Endothelial cell of umbilical vein (primary cell): ENCODE data around the gene MCC. TPM values are rescaled to one million over a fixed set of nuclear protein-coding genes. Genes with fewer than 3 reads are reported as not detected.

Experiments used
- BruUV-seq: library from RNA; stranded (reverse); fragments of 400-500 nt; replicated peaks from 2 replicates; lab custom pipeline; 2021; lab: Mats Ljungman, UMichigan
- CTCF ChIA-PET: fragments of 300-600, 350-600 bp; sonication (Branson Sonifier 250); formaldehyde crosslinking; loops from one replicate; lab custom pipeline; 2021; ENCODE audit warnings: antibody characterized with exemption, inconsistent platforms; lab: Charles Lee
- POLR2A ChIA-PET: fragments of 300-600, 350-600 bp; sonication (Branson Sonifier 250); formaldehyde crosslinking; loops from one replicate; lab custom pipeline; 2021; ENCODE audit warnings: antibody characterized with exemption, inconsistent platforms; lab: Charles Lee
- DNase-seq: peaks from one replicate; pipeline ENCODE4 v3.0.0-alpha.2; 2011; ENCODE audit warnings: low read depth, low spot score
- FAIRE-seq: peaks from 2 replicates; lab custom pipeline; 2011; peaks lifted over from hg19 to GRCh38; lab: Jason Lieb, UNC
- H2AFZ ChIP-seq: 2 replicates; pipeline ENCODE4 v1.6.0; 2012; ENCODE audit warnings: low read depth, low read length, control low read depth, inconsistent platforms
- H3K27ac ChIP-seq: 2 replicates; pipeline ENCODE4 v1.5.1; 2011; ENCODE audit warnings: low read depth, mild to moderate bottlenecking, control low read depth, low read length, moderate library complexity; ENCODE audit not compliant: insufficient read depth
- H3K27me3 ChIP-seq, 2 experiments: 2 replicates each; pipeline versions ENCODE4 v1.6.0 to v1.6.1; 2011; ENCODE audit warnings: low read length in 2 of 2, mixed read lengths in 1 of 2; ENCODE audit not compliant: control insufficient read depth in 2 of 2, insufficient read depth in 2 of 2
- H3K36me3 ChIP-seq, 2 experiments: 2 replicates in 1 of 2; 3 replicates in 1 of 2; pipeline ENCODE4 v1.5.1; 2011; ENCODE audit warnings: low read length in 2 of 2, mild to moderate bottlenecking in 1 of 2, moderate library complexity in 1 of 2; ENCODE audit not compliant: control insufficient read depth in 2 of 2, insufficient read depth in 2 of 2; ENCODE audit errors: extremely low read depth in 1 of 2
- H3K4me1 ChIP-seq: 3 replicates; pipeline ENCODE4 v1.5.1; 2011; ENCODE audit warnings: mild to moderate bottlenecking, low read length; ENCODE audit not compliant: control insufficient read depth, insufficient read depth; ENCODE audit errors: extremely low read depth
- H3K4me2 ChIP-seq: 2 replicates; pipeline ENCODE4 v1.6.1; 2011; ENCODE audit warnings: low read length, control low read depth, mixed read lengths; ENCODE audit not compliant: insufficient read depth
- H3K4me3 ChIP-seq, 3 experiments: fragments of 200-600 bp in 1 of 3; sonication (generic), shearing (Covaris generic) in 1 of 3; replicated peaks in 1 of 3; 2 replicates each; pipeline ENCODE4 v1.5.1; 2011 to 2016; ENCODE audit warnings: control low read depth in 3 of 3, low read length in 3 of 3, mild to moderate bottlenecking in 2 of 3, inconsistent platforms in 1 of 3, low read depth in 1 of 3, moderate library complexity in 1 of 3; ENCODE audit not compliant: insufficient read depth in 1 of 3
- H3K79me2 ChIP-seq: 2 replicates; pipeline ENCODE4 v1.6.0; 2012; ENCODE audit warnings: low read length, inconsistent platforms; ENCODE audit not compliant: control insufficient read depth, insufficient read depth
- H3K9ac ChIP-seq: replicated peaks from 2 replicates; pipeline ENCODE3; 2011; ENCODE audit warnings: low read length, control low read depth; ENCODE audit not compliant: insufficient read depth; ENCODE audit errors: extremely low read depth
- H3K9me1 ChIP-seq: replicated peaks from 3 replicates; pipeline ENCODE4 v1.6.0; 2011; ENCODE audit warnings: mild to moderate bottlenecking, low read length; ENCODE audit not compliant: control insufficient read depth, insufficient read depth; ENCODE audit errors: extremely low read depth
- H3K9me3 ChIP-seq: replicated peaks from 2 replicates; pipeline ENCODE4 v1.5.1; 2012; ENCODE audit warnings: low read length, inconsistent platforms; ENCODE audit not compliant: control insufficient read depth, insufficient read depth
- H4K20me1 ChIP-seq: replicated peaks from 2 replicates; pipeline ENCODE3; 2011; ENCODE audit warnings: mild to moderate bottlenecking, low read length; ENCODE audit not compliant: control insufficient read depth, insufficient read depth; ENCODE audit errors: extremely low read depth
- EZH2 ChIP-seq: IDR thresholded peaks from 2 replicates; pipeline ENCODE4 v1.6.1; 2012; ENCODE audit warnings: borderline replicate concordance, low read depth, mild to moderate bottlenecking, moderate library complexity, low read length, inconsistent platforms; ENCODE audit not compliant: severe bottlenecking
- FOS ChIP-seq: IDR thresholded peaks from 2 replicates; pipeline ENCODE4 v1.6.1; 2011; ENCODE audit warnings: mild to moderate bottlenecking, low read length, moderate library complexity, borderline replicate concordance; ENCODE audit not compliant: insufficient read depth
- GATA2 ChIP-seq: IDR thresholded peaks from 2 replicates; pipeline ENCODE4 v1.7.0; 2011; ENCODE audit warnings: low read depth, mild to moderate bottlenecking, moderate library complexity, mixed read lengths, low read length; ENCODE audit not compliant: insufficient read length, insufficient read depth
- JUN ChIP-seq: IDR thresholded peaks from 2 replicates; pipeline ENCODE4 v1.6.1; 2011; ENCODE audit warnings: borderline replicate concordance, low read depth; ENCODE audit not compliant: insufficient read length, insufficient read depth
- MYC ChIP-seq: IDR thresholded peaks from one replicate; pipeline ENCODE4 v1.6.1; 2011; ENCODE audit warnings: mild to moderate bottlenecking, low read depth, low read length
- POLR2A ChIP-seq: IDR thresholded peaks from 2 replicates; pipeline ENCODE4 v1.6.1; 2012; ENCODE audit warnings: low read depth, mild to moderate bottlenecking, control low read depth, low read length
- POLR2AphosphoS5 ChIP-seq: IDR thresholded peaks from 2 replicates; pipeline ENCODE4 v1.6.1; 2012; ENCODE audit warnings: low read depth, mild to moderate bottlenecking, control low read depth, low read length, moderate library complexity; ENCODE audit not compliant: insufficient read depth
- dilution Hi-C: fragments of 300-500 bp; cut with MboI; formaldehyde crosslinking; loops from one replicate; pipeline ENCODE4 v1.15.0; 2019; ENCODE audit warnings: low sequenced_read_pairs; ENCODE audit not compliant: extremely low pct_ligation_motif_present
- intact Hi-C: fragments of 100-400 bp; cut with micrococcal nuclease; formaldehyde crosslinking; loops from one replicate; pipeline ENCODE4 v1.10.0; 2022
- polyA plus RNA-seq, 4 experiments: library from polyadenylated mRNA; depleted of rRNA in 3 of 4; stranded (reverse) in 3 of 4; unstranded in 1 of 4; fragments of >200 nt; gene quantifications; 2 replicates each; pipeline versions ENCODE4 v1.2.1 to v1.2.3, GENCODE V29; 2011 to 2012; ENCODE audit warnings: missing spikeins in 1 of 4
- total RNA-seq: library from RNA; stranded (reverse); gene quantifications from 2 replicates; pipeline ENCODE4 v1.2.3, GENCODE V29; 2021
- TF ChIP-seq, protein P1 (sequence below): IDR thresholded peaks from 2 replicates; pipeline ENCODE4 v1.6.1; 2011; ENCODE audit not compliant: insufficient read depth, insufficient read length
- TF ChIP-seq, protein P2 (sequence below), 2 donors: IDR thresholded peaks; 1 replicate in 1 of 2; 2 replicates in 1 of 2; pipeline ENCODE4 v1.5.1; 2011; ENCODE audit warnings: low read length in 2 of 2, mild to moderate bottlenecking in 2 of 2, moderate library complexity in 2 of 2, control low read depth in 1 of 2, inconsistent platforms in 1 of 2, low read depth in 1 of 2; ENCODE audit not compliant: insufficient read depth in 1 of 2; ENCODE audit errors: extremely low read depth in 1 of 2

MCC gene
- total and polyA plus RNA-seq, 2 donors (not counting 3 experiments of a cell fraction or from before 2014, with no cell fraction given) = 6.9 to 27.5 TPM

DNA sequence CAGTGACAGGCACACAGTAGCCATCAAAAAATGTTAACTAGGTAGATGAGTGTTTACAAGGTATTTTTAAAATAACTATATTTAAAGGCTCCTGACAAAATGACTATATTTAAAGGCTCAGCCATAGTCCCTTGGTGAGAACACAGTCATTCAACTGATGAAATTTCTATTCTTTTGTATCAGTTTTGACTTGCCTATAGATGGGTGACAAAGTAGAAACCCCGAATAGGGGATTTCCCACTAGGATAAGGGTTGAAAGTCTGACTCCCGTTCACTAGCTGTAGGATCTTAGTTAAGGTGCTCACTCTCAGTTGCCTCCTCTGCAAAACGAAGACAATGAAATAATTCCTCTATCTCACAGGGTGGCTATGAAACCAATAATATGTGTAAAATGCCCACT is 271.7 kb downstream of the MCC start:
- no peak overlapping the region for H3K4me2 ChIP-seq
- no peaks in the 10 kb centered on the region for H3K79me2 ChIP-seq
- BruUV-seq = no TSS peak
- no peak overlapping the region for H2AFZ ChIP-seq
- no peak overlapping the region for H3K4me3 ChIP-seq
- no peaks in the 10 kb centered on the region for H3K27me3 ChIP-seq
- DNase-seq = no peak
- H3K9me3 ChIP-seq = no peaks in the 10 kb centered on the region
- TF ChIP-seq GATA2 (no peak), POLR2AphosphoS5 (no peak), FOS (no peak), POLR2A (no peak), EZH2 (no peak), JUN (no peak), MYC (no peak)
- TF ChIP-seq, protein P1, sequence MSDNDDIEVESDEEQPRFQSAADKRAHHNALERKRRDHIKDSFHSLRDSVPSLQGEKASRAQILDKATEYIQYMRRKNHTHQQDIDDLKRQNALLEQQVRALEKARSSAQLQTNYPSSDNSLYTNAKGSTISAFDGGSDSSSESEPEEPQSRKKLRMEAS = no peak
- TF ChIP-seq, protein P2, sequence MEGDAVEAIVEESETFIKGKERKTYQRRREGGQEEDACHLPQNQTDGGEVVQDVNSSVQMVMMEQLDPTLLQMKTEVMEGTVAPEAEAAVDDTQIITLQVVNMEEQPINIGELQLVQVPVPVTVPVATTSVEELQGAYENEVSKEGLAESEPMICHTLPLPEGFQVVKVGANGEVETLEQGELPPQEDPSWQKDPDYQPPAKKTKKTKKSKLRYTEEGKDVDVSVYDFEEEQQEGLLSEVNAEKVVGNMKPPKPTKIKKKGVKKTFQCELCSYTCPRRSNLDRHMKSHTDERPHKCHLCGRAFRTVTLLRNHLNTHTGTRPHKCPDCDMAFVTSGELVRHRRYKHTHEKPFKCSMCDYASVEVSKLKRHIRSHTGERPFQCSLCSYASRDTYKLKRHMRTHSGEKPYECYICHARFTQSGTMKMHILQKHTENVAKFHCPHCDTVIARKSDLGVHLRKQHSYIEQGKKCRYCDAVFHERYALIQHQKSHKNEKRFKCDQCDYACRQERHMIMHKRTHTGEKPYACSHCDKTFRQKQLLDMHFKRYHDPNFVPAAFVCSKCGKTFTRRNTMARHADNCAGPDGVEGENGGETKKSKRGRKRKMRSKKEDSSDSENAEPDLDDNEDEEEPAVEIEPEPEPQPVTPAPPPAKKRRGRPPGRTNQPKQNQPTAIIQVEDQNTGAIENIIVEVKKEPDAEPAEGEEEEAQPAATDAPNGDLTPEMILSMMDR (IDR thresholded peaks at IDR 0.05; ENCODE audit: extremely low read depth in 1 of 2, insufficient read depth in 1 of 2, low read depth in 1 of 2, low read length in 2 of 2) = no peak
- no peaks in the 10 kb centered on the region for H3K36me3 ChIP-seq
- H3K9me1 ChIP-seq = no peaks in the 10 kb centered on the region
- ChIA-PET POLR2A (no interaction called here), CTCF (no interaction called here)
- no peak overlapping the region for H3K9ac ChIP-seq
- H3K4me1 ChIP-seq = peaks cover 22% of the 10 kb centered on the region
- H4K20me1 ChIP-seq = no peaks in the 10 kb centered on the region
- H3K27ac ChIP-seq = no peak overlapping the region
- intact Hi-C loops (no loop called here), dilution Hi-C loops (no loop called here)
- FAIRE-seq = no peak
